Stimulated activated CD8-positive, alpha-beta memory T cell treated with anti-CD3 and anti-CD28 coated beads, Interleukin-12 subunit alpha, Interleukin-12 subunit beta, amount 100 ng/mL, for 4 hours (primary cell): ENCODE measurements around the gene RFFL.
"Not testable (repeated sequence)": the region's sequence is repeated elsewhere in the genome, so short reads cannot be mapped to it uniquely, and the experiment has no call there.

Experiments
- DNase-seq: peaks from one replicate; pipeline ENCODE4 v3.0.0-alpha.2; 2020; ENCODE audit warnings: low read depth

RFFL gene

DNA sequence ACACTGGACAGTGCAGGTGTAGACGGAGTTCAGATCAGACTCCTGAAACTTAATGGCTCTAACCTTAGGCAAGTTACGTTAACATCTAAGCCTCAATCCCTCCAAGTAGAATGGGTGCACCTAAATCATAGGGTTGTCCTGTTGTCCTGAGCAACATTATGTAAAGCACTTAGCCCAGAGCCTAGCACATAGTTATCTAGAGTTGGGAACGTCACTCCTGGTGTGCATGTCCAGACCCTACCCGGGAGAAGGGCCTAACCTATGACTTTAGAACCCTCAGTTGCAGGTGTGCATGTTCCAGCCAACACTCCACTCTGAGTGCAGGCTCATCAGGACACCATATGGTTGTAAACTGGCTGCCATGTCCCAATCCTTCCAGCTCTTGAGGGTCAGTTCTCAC lies 57.2 kb downstream of the RFFL start:
- DNase-seq: no peak

DNA sequence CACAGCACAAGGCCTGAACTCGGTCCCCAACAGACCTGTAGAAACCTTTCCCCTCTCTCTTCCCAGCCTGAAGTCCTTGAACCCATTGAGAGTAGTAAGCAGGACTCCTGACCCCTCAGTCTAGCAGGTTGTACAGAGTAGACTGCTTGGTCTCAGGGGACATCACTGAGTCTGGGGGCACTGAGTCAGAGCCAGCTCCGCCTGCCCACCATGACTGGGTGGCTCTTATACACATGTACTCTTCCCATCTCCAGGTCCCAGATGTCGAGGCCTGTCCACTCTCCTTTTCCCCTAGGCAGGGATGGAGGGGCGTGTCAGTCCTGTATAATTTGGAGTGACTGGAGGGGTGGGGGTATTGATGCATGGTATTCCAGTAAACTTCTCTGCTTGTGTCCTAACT lies 59.7 kb downstream of the RFFL start:
- no peak for DNase-seq

DNA sequence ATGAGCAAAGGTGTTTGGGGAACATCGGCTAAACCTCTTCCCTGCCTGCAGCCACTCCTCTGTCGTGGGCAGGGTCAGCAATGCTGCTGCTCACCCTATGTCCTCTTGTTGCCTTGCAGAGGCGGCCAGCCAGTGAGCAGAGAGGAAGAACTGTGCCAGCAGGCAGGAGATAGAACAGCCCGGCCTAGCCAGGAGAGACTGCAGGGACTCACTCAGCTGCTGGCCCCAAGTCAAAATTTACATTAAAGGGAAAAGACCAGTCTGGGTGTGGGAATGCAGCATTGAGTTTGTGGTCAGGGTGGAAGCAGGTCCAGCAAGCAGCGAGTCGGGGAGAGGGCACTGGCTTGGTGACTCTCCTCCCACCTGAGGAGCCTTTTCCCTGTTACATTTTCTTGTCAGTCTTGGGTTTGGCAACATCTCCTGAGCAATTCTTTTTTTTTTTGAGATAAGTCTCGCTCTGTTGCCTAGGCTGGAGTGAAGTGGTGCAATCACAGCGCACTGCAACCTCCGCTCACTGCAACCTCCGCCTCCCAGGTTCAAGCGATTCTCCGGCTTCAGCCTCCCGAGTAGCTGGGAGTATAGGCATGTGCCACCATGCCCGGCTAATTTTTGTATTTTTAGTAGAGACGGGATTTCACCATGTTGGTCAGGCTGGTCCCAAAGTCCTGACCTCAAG lies 60.5 kb downstream of the RFFL start:
- no peak for DNase-seq

DNA sequence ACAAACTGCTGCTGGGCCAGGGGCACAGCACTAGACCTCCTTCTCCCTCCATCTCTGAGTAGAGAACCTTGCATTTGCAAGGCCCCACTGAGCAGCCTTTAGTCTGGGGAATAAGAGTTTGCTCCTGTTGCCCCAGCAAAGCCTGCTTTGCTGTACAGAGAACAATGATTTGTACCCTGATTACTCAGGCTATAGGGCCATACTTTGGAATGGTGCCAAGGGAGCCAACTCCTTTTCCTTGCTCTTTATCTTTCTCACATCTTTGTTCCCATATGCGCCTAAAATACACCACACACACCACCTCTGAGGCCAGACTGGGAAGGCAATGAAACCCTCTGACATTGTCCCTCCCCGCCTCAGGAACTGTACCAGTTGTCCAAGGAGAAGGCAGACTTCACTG lies 62.0 kb downstream of the RFFL start:
- no peak for DNase-seq

DNA sequence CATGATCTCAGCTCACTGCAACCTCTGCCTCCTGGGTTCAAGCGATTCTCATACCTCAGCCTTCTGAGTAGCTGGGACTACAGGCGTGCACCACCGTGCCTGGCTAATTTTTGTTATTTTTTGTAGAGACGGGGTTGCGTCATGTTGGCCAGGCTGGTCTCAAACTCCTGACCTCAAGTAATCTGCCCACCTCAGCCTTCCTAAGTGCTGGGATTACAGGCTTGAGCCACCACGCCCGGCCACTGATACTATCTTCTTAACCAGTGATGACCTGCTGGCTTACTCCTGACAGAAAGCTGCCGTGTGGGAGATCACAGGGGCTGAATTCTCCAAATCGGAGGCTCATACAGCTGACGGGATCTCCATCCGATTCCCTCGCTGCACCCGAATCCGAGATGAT lies 62.5 kb downstream of the RFFL start:
- not testable (repeated sequence) for DNase-seq

DNA sequence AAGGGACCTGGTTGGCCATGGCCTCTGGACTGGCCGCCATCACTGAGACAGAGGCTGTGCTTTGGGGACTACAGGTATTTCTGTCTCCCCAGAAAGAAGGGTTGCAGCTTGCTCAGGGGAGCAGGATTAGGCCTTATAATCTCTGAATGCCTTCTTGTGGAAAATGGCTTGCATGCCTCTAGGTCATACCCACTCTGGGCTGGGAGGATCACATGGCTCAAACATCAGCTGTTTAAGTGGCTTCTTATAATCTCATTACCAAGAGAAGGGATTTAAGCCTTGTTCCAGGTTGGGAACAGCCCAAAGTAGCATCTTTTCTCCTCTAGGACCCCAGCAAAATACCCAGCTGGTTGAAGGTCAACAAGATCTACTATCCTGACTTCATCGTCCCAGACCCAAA lies 64.1 kb downstream of the RFFL start:
- no peak for DNase-seq

DNA sequence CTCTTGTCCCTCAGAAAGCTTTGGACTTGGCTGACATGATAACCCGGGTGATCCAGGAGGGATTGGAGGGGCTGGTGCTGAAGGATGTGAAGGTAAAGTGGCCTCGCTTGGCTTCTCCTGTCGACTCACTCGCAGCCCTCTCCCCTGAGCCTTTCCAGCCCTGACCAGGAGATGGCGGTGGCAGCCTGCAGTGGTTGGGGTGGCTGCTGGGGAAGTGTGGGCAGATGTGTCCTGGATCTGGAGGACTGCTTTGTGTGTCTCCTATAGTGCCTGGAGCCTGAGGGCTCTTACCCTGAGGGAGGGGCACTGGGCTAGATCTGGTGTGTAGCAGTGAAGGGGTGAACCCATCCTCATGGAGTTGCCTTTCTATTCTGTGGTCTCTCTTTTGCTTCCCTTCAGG lies 65.3 kb downstream of the RFFL start:
- DNase-seq: peak; percentile 58

DNA sequence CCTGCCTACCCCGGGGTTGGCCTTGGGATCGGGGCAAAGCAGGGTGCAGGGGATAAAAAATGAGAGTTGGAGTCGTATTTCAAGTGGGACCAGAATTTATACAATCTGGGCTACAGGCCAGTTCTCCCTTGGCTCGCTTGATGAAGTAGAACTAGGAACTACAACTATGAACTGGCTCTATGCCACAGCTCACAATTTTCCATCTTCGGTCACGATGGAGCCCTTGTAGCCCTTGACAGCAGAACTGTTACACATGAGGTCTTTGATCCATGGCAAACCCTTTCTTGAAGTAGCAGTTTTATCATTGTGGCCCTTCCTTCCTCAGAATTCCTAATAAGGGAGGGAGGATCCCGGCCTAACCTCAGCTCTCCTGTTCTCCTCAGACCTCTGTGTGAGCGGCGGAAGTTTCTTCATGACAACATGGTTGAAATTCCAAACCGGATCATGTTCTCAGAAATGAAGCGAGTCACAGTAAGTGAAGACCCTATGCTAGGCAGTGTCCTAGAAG lies 66.1 kb downstream of the RFFL start:
- DNase-seq: no peak

DNA sequence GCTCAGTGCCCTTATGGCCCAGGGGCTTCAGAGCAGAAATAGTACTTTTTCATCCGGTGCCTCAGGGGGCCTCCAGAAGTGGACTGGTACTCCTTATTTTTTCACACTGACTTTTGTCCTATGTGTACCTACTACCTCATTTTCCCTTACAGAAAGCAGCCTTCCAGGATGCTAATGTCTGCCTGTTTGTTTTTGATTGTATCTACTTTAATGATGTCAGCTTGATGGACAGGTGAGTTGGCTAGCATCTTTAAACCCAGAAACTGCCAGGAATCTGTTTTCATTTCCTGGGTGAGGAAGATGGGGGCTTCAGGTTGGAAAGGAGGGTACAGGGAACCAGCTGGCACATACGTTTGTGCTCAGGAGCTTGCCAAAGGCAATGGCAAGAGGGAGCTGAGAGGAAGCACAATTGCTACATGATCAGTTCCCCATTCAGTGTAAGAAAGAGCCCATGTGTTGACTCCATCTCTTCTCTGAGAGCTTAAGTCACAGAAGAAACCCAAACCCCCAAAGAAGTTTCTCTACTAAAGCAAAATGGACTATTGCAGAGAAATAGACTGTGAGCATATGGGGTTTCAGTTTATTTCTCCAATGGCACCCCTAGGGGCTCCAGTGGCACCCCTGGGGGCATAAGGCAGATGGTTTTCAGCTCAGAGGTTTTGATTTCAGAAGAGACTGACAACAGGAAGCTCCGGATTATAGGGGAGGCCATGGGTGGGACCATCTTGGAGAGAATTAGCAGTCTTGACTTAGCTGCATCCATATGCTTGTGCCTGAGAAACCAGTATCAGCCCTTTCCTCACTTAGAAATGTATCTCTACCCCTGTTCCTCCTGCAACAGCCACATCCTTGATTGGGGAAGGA lies 66.9 kb downstream of the RFFL start:
- no peak for DNase-seq

DNA sequence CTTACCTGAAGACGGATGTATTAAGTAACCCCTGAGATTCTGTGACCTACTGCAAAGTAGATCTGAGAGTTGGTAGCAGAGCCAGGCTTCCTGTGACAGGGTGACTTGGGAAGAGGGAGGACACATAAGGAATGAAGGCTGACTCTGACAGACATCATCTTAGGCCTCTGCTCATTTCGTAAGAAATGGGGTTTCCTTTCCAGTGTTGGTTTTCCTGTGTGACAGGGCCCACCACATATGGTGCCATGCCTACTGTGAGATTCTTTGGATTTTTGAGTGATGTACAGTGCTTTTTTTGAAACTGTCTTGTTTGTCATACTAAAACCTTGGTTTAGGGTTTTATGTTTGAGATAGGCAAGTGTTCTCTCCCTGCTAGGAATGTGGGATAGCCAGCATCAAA lies 70.5 kb downstream of the RFFL start:
- no peak for DNase-seq

DNA sequence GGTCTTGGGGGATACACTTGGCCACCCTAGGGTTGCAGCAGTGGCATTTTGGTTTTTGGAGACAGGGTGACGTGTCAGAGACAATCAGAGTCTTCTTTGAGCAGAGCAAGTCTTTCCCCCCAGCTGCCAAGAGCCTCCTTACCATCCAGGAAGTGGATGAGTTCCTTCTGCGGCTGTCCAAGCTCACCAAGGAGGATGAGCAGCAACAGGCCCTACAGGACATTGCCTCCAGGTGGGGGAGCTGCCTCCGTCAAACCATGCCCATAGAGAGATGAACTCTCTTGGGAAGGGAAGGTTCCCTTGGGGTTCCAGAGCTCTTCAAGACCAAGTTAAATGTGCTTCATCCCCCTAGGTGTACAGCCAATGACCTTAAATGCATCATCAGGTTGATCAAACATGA lies 71.9 kb downstream of the RFFL start:
- no peak for DNase-seq

DNA sequence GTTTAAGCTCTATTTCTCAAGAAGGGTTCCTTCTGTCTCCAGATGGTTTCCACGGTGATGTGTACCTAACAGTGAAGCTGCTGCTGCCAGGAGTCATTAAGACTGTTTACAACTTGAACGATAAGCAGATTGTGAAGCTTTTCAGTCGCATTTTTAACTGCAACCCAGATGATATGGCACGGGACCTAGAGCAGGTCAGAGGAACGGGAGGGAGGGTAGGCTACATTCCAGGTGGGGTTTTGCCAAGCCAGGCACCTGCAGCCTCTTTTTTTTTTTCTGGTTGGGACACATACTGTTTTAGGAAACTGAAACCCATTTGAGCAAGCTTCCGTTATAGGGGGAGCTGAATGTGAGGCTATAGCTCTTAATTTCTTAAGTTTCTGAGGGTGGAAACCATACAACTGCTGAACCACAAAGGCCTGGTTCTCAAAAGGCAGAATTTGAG lies 72.6 kb downstream of the RFFL start:
- no peak for DNase-seq

DNA sequence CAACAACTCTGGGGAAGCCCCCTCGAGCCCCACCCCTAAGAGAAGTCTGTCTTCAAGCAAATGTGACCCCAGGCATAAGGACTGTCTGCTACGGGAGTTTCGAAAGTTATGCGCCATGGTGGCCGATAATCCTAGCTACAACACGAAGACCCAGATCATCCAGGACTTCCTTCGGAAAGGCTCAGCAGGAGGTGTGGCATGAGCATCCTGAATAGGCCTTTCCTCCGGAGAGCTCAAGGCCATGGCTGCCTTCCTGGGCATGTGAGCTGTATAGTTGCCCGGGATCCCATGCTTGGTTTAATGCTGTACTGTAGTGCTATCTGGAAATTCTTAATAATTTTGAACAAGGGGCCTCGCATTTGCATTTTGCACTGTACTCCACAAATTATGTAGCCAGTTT lies 74.0 kb downstream of the RFFL start:
- no peak for DNase-seq

DNA sequence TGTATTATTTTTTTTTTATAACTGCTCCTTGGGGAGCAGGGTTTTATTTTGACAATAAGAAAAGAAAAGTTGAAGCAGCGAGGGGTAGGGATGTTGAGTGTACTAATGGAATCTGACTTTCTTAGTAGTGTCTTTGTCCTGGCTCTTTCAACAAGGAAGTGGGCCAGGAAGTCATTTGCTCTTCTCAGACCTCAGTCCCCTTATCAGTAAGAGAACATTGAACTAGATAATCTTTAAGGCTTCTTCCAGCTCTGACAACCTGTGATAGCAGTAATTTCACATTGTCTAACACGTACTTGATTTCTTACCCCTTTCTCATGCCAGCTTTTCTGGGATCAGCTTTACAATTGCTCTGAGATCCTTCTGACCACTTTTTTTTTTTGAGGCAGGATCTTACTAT lies 74.9 kb downstream of the RFFL start:
- no peak for DNase-seq

DNA sequence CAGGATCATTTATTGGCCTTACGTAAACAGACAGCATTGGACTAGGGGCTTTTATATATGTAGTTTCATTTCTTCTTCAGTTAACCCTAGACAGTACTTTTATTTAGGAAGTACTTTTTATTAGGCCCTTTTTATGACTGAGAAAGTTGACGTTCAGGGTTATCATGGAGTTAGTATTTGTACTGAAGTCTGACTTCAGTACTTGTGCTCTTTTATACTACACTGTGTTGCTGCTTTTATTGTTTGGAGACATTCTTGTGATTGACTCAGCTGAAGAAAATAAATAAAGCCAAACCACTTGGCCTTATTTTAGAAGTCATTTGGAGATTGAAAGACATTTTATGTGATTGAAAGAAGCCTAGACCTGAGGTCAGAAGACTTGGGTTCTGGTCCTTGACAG lies 76.3 kb downstream of the RFFL start:
- no peak for DNase-seq

DNA sequence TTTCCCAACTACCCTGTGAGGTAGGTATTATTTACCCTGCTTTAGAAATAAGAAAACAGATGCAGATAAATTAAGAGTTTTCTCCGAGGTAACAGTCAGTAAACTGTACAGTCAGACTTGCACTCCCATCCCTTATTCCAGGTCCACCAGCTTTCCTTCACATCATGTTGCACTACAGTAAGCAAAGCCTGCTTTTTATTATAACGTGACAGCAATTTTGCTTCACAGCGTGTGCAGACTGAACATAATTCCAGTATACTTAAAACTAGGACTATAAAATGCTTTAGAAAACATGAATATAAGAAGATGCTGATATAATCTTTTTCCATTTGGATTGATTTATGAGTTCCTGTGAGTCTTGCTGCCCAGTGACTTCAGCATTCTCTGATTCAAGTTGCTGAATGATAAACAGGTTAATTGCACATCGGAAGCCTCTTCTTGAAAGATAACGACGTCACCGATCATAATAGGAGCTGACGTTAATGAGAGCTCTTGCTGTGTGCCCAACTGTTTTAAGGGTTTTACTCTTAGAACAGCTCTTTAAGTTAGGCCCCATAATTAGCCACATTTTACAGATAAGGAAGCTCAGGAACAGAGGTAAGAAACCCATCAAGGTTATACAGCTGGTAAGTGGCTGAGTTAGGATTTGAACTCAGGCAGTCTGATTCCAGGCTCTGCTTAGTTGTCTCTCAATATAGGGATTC lies 81.8 kb downstream of the RFFL start:
- DNase-seq: no peak

DNA sequence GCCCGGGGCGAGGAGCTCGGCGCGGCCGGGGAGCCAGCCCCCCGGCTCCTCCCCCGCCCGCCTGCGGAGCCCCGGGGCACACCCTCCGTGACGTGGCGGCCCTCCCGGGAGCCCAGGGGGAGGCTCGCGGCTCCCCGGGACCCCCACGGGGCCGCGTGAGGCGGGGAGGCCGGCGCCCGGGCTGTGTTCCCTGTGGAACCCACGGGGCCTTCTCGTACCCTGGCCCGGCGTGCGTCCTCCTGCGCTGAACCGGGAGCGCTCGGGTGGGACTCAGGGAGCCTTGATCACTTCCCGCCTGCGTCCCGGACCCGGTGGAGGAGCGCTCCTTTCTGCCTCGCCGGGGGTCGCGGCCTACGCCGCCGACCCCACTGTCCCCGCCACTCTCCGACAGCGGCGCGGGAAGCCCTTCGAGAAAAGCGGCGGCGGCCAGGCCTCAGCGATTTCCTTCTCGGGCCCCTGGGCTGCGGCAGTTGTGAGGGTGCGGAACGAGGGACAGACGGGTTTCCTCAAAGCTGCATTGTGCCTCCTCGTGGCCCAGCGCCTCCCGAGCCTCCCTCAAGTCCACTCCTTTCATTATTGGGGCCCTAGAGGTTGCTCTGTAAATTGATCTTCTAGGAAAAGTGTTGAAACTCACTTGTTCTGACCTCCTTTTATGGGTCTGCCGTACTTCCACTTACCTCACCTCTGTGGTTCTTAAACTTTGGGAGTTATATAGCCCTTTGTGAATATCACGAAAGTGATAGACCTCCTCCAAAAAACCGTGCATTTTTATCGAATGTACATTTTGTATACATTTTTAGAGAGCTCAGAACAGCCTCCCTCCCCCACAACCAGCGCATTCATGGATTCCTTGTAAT lies 82.6 kb downstream of the RFFL start:
- peak; percentile 83 for DNase-seq

DNA sequence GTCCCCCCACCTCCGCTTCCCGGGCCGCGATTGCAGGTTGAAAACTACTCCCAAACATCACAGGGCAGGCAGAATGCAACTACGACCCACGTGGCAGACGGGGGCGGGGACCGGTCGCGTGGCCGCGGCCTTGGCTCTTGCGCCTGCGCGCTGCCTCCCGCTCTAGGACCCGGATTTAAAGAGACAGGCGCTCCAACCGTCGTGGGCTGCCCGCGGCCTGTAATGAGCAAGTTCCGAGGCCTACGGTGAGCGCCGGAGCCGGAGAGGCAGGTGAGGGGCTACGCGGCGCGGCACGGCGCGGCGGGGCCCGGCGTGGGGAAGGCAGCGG lies 83.2 kb downstream of the RFFL start, which contains the start of gene LIG3:
TSS of gene LIG3 (plus strand) at position 160 of the 328 bp plus-strand sequence. CDS start 2,494 bp downstream, outside the sequence.
- peak; percentile 92 for DNase-seq

DNA sequence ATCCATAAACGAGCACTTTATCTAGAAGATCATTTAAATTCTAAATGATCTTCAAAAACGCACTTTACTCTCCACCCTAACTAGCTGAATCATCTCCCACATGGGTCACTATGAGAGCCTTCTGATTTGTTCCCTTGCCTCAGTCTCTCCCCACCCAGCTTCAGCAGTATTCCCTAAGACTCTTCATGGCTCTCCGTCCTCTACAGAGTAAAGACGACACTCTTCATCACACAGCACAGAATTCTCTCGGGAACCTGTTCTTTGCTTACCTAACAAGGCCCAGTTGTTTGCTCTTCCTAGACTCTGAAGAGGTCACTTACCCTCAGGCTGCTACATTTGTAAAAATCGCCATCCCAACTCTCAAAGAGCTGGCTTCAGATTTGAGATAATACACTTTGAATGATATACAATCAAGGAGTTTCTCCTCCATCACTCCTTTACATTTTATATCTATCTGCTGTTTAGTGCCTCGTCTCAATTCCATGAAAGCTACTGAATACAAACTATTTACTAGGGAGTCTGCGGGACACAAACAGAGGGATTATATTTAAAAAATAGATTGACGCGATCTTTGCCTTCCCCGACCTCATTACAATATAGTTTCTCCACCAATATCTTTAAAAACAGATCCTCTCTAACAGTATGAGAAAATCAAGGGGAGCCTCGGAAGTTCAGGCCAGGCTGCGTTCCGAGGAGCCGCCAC lies 83.7 kb downstream of the RFFL start:
- DNase-seq: no peak

DNA sequence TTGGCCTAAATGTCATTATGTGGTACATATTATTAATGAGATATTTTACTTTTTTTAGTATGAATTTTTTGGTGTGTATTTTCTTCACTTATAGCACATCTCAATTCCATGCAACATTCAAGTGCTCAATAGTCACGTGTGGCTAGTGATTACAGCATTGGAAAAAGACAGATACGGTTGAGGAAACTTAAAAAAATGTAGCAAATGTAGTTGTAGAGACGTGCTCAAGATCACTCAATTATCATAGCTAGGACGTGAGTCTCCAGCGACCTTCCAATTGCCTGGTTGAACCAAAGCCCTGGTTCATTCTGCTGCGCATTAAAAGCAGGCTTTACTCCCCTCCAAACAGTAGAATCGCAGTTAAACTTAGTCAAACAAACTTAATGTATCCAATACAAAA lies 84.4 kb downstream of the RFFL start:
- no peak for DNase-seq
